ENCODE data around the gene ADARB1. TPM values are rescaled to one million over a fixed set of nuclear protein-coding genes. Genes with fewer than 3 reads are reported as not detected.

The ADARB1 gene
- total and polyA plus RNA-seq, 2 of the 8 experiments (the other 6 are each of a cell fraction or from before 2014, with no cell fraction given): 4.7 to 14.9 TPM

- TF ChIP-seq, protein P1, sequence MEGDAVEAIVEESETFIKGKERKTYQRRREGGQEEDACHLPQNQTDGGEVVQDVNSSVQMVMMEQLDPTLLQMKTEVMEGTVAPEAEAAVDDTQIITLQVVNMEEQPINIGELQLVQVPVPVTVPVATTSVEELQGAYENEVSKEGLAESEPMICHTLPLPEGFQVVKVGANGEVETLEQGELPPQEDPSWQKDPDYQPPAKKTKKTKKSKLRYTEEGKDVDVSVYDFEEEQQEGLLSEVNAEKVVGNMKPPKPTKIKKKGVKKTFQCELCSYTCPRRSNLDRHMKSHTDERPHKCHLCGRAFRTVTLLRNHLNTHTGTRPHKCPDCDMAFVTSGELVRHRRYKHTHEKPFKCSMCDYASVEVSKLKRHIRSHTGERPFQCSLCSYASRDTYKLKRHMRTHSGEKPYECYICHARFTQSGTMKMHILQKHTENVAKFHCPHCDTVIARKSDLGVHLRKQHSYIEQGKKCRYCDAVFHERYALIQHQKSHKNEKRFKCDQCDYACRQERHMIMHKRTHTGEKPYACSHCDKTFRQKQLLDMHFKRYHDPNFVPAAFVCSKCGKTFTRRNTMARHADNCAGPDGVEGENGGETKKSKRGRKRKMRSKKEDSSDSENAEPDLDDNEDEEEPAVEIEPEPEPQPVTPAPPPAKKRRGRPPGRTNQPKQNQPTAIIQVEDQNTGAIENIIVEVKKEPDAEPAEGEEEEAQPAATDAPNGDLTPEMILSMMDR (IDR thresholded peaks at IDR 0.05; ENCODE audit: control extremely low read depth in 1 of 3, insufficient read depth in 1 of 3, low read depth in 1 of 3, low read length in 3 of 3): no peak
- TF ChIP-seq TEAD4 (IDR thresholded peaks at IDR 0.05; ENCODE audit: low read depth, low read length): no peak
- TF ChIP-seq CHD1 (IDR thresholded peaks at IDR 0.05; ENCODE audit: low read depth, low read length): no peak
These were observed 21.4 kb upstream of the ADARB1 start (continued) for GRCh38 chr21:45052960-45053359.

All from H1 (cell line).